GM21423 (cell line): Measurements from ENCODE around the gene ASB9.
"Not testable (repeated sequence)": the region's sequence is repeated elsewhere in the genome, so short reads cannot be mapped to it uniquely, and the experiment has no call there.

Experiments
- ATAC-seq: cut with Tn5 transposase; IDR thresholded peaks from one replicate; pipeline ENCODE4 v1.9.1; 2021; ENCODE audit warnings: mild to moderate bottlenecking, moderate library complexity; ENCODE audit not compliant: unreplicated experiment

The ASB9 gene, protein sequence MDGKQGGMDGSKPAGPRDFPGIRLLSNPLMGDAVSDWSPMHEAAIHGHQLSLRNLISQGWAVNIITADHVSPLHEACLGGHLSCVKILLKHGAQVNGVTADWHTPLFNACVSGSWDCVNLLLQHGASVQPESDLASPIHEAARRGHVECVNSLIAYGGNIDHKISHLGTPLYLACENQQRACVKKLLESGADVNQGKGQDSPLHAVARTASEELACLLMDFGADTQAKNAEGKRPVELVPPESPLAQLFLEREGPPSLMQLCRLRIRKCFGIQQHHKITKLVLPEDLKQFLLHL

DNA sequence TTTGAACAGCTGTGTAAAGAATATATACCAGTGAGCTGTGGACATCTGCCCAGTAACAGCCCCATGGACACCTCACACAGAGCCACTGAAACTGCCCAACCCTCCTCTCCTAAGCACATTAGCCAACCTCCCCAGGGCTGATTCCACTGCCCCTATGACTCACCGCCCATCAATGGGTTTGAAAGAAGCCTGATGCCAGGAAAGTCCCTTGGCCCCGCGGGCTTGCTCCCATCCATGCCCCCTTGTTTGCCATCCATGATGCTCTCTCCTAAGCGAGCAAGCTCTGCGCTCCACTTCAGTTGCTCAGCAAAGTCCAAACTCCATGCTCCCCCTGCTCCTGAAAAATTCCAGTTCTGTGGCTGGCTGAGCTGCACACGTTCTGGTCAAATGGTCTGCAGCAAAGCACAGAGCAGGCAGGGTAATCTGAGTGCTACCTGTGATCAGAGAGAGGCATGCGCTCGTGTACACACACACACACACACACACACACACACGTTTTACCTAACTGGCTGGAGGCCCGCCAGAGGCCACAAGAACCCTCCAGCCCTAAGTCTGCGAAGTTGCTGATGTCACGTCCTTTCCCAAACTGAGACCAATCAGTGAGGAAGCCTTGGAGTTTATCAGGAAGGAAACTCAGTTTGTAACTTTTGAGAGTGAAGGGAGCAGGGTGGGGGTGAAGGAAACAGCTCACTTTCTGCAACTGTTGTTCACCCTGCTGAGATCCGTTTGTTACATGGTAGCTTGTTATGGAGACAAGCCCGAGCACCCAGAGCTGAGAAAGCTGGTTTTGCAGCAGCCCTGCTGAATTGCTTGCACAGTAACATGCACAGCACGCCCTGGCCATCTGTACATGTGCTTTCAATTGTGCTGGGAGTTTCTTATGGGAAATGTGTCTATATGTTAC is at the start of gene ASB9:
Gene ASB9 (minus strand): TSS at position 466 of the 904 bp plus-strand sequence. CDS start 209 bp downstream, at position 257.
- ATAC-seq = peak; percentile 64

DNA sequence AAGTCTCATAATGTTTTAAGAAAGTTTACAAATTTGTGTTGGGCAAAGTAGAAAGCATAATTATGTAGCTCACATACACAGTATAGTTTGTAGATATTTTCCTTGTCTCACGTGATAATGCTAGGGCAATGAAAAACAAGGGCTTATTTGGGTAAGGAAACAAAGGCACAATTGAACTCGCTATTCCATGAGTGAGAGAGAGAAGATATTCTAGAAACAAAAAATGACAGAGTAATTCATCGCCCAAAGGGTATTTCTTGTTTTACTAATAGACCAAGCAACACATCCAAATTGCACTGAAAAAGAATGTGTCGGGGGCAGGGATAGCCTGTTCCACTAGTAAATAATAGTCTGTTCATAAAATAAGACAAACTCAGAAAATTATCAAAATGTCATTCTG is 49.2 kb upstream of the ASB9 start:
- no peak for ATAC-seq

DNA sequence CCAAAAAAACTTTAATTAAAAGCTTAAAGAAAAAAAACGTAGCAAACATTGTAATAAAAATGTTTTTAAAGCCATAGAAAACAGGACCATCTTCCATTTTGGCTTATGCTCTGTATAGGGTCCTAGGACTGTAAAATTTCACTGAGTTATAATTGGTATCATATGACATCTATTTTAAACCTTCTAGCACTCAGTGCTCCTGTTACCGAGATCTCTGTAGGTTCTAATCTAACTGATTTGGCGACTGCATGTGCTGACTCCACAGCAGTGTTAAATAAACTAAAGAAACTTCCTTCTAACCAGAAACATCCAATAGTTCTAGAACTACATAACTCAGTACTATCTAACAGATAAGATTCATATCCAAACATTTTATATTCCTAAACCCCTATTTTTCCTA is 45.6 kb upstream of the ASB9 start, which contains the start of gene ASB11:
Gene ASB11 (minus strand): TSS at position 132 of the 400 bp plus-strand sequence. CDS start 35 bp downstream, at position 97.
- ATAC-seq = no peak

DNA sequence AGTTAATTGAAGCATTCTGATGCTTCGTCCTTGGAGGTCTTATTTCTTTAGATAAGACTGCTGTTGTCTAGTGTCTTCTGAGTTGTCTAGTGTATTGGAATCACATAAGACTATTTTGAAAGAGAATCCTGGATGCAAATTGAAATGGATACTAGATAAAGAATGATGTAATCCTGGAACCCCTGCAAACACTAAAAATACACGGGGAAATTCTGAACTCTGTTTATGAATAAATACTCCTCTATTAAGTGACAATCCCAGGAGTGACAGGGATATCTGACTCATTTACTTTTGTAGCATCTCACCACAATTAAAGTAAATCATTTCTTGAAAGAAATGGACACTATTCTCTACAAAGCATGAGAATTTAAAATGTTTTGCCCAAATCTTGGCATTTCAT is 44.6 kb upstream of the ASB9 start:
- ATAC-seq = no peak

DNA sequence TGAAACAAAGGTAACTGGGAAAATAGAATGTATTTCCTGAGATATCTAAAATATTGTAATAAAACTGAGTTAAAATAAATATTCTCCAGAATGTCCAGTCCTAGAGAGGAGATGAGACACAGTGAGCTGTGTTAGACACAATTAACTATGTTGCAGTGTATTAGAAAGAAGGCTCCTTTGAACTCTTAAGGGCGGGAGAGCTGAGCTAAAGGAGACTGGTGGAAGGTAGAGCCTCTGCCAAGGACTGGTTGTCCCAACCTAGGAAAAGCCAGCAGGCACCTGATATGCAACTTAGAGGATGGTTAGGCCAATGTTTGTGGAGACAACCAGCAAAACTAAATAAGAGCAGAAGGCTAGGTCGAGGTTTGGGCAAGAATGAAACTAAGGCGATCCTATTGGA is 41.2 kb upstream of the ASB9 start:
- ATAC-seq = no peak

DNA sequence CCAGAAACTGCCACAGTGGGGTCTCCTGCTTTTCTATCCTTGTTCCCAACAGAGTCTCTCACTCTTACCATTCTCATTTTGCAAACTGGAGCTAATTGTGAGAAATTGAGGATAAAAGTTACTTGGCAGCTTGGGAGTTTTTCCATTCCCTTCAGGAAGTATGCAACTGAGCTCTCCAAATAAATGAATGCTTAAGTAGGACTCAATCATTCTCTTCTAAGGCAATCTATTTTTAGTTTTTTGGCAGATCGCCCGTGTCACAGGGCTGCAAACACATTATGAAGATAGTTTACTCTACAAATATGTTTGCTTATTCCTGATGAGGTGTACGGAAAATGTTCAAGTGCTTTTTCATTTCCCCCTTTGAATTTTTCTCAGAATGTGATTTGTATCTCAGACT is 40.2 kb upstream of the ASB9 start:
- ATAC-seq = no peak

DNA sequence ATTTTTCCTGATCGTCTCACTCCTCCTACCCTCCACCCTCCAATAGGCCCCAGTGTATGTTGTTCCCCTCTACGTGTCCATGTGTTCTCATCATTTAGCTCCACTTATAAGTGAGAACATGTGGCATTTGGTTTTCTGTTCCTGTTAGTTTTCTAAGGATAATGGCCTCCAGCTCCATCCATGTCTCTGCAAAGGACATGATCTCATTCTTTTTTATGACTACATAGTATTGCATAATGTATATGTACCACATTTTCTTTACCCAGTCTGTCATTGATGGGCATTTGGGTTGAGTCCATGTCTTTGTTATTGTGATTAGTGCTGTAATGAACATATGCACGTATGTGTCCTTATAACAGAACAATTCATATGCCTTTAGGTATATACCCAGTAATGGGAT is 36.0 kb upstream of the ASB9 start:
- ATAC-seq = not testable (repeated sequence)

DNA sequence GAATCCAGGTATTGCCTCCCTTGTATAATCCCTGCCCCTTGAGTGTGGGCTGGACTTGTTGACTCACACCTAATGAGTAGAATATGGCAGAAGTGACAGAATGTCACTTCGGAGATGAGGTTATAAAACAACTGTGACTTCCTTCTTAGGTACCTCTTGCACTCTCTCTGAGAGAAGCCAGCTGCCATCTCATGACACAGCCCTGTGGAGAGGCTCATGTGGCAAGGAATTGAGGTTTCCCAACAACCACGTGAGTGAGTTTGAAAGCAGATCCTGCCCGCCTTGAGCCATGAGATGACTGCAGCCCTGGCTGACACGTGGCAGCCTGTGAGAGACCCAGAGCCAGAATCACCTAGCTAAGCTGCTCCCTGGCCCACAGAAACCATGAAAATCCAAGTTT is 32.0 kb upstream of the ASB9 start:
- ATAC-seq = peak; percentile 76

DNA sequence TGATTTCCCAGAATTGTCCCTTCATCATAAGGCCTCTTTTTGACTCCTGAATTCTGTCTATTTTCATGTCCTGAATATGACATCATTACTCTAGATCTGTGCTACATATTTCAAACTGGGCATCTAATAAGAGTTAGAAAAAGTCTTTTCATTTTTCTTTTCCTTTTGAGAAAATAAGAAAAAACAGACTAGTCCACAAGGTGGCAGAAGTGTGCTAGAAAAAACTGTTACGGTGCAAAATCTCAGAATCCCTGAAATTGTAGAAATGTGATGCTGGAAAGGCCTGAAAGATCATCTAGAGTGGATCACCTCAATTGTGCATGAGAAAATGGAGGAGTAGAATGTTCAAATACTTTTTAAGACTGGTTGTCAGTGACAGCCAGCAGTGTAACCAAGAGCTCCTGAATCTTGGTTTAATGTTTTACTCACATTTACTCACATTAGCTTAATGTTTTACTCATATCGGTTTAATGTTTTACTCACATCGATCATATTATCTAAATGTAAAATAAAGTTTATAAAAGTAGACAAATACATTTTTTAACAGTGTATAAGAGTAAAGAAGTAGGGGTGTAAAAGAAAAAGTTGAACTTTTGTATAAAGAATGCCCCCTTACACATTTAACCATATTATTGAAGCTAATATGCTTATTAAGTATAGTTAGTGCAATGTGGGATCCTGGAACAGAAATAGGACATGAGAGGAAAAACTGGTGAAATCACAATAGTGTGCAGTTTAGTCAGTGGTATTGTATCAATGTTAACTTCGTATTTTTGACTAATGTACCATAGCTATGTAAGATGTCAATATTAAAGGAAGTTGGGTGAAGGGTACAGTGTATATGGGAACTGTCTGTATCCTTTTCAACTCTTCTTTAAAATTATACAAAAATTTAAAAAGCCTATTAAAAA is 30.3 kb upstream of the ASB9 start:
- no peak for ATAC-seq

DNA sequence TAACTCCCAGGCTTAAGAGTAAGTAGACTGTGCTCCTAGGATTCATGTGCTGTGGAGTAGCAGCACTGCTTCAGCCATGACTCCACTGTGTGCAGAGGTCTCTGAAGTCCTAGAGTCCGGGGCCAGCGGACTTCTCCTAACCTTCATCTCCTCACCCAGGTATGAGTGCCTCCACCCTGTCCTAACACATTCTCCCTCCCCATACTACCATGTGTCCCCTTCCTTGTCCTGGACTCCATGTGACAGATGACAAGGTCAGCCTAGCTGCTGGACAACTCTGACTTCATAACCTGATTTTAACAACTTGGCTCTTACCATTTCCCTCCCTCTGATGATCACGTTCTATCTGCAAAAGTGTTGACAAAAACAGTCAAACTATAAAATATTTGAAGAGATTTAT is 28.9 kb upstream of the ASB9 start:
- ATAC-seq = no peak

DNA sequence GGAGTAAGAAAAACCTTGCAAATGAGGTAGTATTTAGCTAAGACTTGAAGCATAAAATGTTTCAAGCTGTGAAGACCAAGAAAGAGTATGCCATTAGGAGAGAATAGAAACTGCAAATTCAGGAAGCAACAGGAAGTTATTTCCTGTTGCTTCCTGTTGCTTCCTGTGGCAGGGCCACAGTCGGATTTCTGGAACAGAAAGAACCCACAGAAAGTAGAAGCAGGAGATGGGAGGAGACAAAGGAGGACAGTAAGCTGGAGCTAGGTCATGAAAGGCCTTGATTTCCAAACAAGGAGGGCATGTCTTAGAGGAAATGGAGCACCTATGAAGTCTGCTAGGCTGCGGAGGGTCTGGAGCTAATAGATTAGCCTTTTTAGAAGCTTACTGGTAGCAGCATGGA is 28.3 kb upstream of the ASB9 start:
- no peak for ATAC-seq

DNA sequence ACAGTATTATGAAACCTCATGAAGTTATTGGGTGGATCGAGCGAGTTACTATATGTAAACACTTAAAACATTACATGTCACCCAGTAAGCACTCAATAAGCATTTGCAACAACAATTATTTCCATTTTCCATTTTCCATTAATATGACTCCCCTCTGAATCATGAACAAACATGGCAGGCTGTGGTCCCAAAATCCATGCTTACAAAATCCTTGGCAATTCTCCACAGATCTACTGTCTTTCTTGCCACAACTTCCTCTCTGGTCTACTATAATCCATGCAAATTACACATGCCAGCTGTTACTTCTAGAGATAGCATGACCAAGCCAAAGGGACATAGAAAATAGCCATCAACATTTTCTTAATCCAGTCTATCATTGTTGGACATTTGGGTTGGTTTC is 23.6 kb upstream of the ASB9 start:
- no peak for ATAC-seq

DNA sequence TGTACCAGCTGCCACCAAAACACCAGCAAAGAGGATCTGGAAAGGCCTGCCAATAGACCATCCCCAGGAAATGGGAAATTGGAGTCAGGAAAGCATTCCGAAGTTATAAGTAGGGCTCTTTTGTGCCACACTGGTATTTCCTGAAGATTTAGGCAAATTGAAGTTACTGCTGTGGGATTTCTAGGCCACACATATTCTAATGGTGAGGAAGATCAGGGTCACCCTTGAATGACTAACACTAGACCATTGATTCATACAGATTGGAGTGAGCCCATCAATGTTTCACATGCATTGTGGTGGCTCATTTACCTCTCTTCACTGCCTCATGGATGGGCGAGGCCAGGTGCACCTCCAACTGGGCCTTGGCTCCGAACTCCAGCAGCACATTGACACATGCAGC is 23.0 kb upstream of the ASB9 start:
- ATAC-seq = no peak

DNA sequence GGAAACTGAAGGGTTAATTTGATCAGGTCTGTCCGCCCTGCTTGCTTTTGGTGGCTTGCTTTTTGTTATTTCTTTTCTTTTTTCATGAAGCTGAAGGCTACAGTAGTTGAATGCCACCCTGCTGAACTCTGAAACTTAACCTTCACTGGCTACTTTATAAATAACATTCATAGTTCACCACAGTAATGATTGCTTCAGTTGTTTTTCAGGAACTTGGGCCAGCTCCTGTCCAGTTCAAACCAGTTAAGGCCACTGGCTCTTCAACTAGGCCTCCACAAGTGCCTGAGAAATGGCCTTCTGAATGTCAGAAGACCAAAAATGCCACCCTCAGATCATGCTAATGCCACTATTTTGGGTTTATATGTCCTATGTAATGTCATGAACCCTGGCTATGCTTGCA is 7.7 kb upstream of the ASB9 start:
- no peak for ATAC-seq

DNA sequence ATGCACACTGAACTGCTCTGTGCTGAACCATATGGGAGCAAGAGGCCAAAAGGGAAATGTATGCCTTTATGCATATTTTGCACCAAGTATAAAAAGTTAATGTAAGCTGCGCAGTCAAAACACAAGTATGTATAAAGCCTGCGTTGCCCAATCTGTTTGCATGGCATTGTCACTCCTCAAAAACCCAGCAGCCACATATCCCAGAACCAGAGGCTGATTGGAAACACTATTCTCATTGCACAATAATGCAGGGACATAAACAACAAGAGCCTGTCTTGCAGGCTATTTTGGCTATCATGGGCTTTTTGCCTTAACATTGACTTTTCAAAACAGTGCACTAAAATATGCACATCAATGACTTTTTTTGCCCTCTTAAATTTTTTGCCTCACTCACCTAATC is 5.1 kb upstream of the ASB9 start:
- ATAC-seq = no peak

DNA sequence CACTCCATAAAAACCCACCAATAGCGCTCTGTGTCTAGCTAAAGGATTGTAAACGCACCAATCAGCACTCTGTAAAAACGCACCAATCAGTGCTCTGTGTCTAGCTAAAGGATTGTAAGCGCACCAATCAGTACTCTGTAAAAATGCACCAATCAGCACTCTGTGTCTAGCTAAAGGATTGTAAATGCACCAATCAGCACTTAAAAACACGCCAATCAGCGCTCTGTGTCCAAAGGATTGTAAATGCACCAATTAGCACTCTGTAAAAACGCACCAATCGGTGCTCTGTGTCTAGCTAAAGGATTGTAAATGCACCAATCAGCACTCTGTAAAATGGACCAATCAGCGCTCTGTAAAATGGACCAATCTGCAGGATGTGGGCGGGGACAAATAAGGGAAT is 3.4 kb upstream of the ASB9 start:
- not testable (repeated sequence) for ATAC-seq

DNA sequence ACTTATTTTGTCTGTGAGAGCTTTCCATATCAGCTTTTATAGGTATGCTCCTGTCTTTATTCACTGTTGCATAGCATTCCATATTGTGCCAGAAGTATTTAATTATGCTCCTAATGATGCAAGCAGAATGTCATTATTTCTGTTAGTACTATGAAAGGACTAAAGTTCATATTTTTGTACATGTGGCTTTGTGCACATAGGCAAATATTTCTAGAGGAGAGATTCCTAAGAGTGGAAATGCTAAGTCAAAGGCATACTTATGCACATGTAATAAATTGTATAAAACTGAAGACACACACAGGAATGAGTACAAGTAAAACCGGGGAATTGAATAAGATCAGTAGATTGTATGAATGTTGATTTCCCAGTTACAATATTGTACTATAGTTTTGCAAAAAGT is 1.9 kb upstream of the ASB9 start:
- ATAC-seq = no peak

DNA sequence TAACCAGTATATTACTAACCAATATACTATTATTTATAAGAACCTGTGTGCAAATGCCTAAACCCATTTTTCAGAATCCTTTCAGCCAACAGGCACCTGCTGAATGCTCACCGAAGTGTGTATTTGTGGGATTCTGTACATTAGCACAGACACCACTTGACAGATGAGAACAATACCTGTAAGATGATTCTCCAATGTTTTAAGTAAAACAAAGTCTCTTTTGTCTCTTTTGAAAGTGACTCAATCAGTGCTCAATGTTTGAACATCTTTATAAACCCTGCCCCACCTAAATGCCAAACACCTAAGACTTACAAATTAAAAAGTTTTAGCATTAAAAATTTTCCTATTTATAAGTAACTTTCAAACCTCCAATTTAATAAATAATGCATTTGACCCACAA is 763 bp downstream of the ASB9 start:
- no peak for ATAC-seq

DNA sequence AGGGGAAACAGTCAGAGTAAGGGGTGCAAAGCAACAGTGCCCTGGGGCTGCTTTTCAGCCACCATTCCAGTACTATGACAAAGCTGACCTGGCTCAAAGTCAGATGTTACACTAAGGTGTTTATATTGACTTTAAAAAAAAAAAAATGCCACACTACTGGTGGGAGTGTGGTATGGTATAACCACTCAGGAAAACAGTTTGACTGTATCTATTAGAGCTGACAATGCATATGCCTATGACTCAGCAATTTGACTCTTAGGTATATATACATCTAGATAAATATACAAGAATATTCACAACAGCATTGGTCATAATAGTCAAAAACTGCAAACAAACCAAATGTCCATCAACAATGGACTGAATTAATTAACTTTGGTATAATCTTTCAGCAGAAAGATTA is 15.0 kb downstream of the ASB9 start:
- ATAC-seq = no peak

DNA sequence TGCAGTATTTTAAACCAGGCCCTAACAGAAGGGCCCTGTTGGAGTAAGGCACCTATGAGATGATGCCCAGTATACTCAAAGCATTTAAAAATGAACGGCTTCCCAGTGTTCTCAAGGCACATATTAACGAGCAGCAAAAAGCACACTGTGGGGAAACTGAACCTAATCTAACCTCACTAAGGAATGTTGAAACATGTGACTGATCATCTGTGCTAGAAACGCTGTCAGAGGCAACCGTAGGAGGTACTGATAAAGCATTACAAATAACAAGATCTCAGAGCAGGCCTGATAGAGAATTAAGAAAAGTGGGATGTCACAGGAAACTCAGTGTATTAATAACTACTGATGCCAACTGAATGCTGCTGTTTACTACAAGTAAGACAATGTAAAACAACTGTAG is 24.0 kb downstream of the ASB9 start:
- ATAC-seq = no peak

DNA sequence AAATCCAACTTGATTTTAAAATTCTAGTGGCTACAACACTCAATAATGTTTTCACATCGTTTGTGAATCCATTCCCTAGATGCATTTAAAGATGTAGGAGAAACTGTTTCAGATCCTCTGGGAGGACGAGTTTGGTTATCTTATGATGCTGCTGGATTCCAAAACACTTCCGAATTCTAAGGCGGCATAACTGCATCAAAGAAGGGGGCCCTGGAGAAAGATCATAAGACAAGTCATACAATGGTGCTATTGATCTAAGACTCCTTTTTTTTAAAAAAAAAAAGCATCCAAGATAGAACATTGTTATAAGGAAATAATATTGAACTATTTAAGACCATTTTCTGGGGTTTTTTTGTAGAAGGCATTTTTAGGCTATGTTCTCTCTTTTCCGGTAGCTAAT is 25.5 kb downstream of the ASB9 start:
- ATAC-seq = no peak
